Natural killer cell (primary cell): ENCODE measurements around the gene BACH2. TPM values are rescaled to one million over a fixed set of nuclear protein-coding genes. Genes with fewer than 3 reads are reported as not detected.

Experiments
- ATAC-seq, 3 donors: fragments of 150-1000 bp in 2 of 3; fragments of 200-7000 bp in 1 of 3; cut with Tn5 transposase; 1 replicate in 1 of 3; 2 replicates in 2 of 3; pipeline ENCODE4 v1.10.0; 2021; ENCODE audit warnings: mild to moderate bottlenecking in 2 of 3, moderate library complexity in 2 of 3
- DNase-seq, 2 donors: peaks; one replicate each; pipeline versions ENCODE4 v3.0.0 to v3.0.0-alpha.2; 2013 to 2021; ENCODE audit warnings: mixed read lengths in 1 of 2
- H3K27ac ChIP-seq: one replicate; pipeline ENCODE4 v1.5.1; 2013; ENCODE audit warnings: mild to moderate bottlenecking, low read length
- H3K27me3 ChIP-seq: one replicate; pipeline ENCODE4 v1.6.1; 2013; ENCODE audit warnings: low read length; ENCODE audit not compliant: control insufficient read depth, insufficient read depth
- H3K36me3 ChIP-seq: one replicate; pipeline ENCODE4 v1.6.1; 2013; ENCODE audit warnings: low read length; ENCODE audit not compliant: control insufficient read depth, insufficient read depth
- H3K4me1 ChIP-seq: one replicate; pipeline ENCODE4 v1.6.1; 2013; ENCODE audit warnings: low read length; ENCODE audit not compliant: control insufficient read depth, insufficient read depth
- H3K4me3 ChIP-seq: one replicate; pipeline ENCODE4 v1.5.1; 2013; ENCODE audit warnings: low read length
- H3K9me3 ChIP-seq: one replicate; pipeline ENCODE4 v1.6.1; 2013; ENCODE audit warnings: low read length; ENCODE audit not compliant: control insufficient read depth, insufficient read depth
- H3K27ac Mint-ChIP-seq, 2 donors: one replicate each; pipeline ENCODE4 v1.8.0; 2022; ENCODE audit warnings: mild to moderate bottlenecking in 2 of 2, mixed read lengths in 2 of 2, moderate library complexity in 1 of 2
- H3K27me3 Mint-ChIP-seq, 2 donors: one replicate each; pipeline ENCODE4 v1.8.0; 2022; ENCODE audit warnings: low read depth in 2 of 2, mixed read lengths in 2 of 2
- H3K36me3 Mint-ChIP-seq: one replicate; pipeline ENCODE4 v1.8.0; 2022; ENCODE audit warnings: mixed read lengths
- H3K4me1 Mint-ChIP-seq, 2 donors: one replicate each; pipeline ENCODE4 v1.8.0; 2022; ENCODE audit warnings: mixed read lengths in 2 of 2
- H3K4me3 Mint-ChIP-seq: one replicate; pipeline ENCODE4 v1.8.0; 2022; ENCODE audit warnings: mild to moderate bottlenecking, moderate library complexity, mixed read lengths
- H3K9me3 Mint-ChIP-seq, 2 donors: one replicate each; pipeline ENCODE4 v1.8.0; 2022; ENCODE audit warnings: mixed read lengths in 2 of 2
- WGBS: methylation state at CpG from one replicate; pipeline ENCODE4 v1.1.7; 2013; ENCODE audit warnings: missing lambda C conversion rate; ENCODE audit not compliant: insufficient coverage; 5-methylcytosine and 5-hydroxymethylcytosine counted together
- intact Hi-C: fragments of 100-400 bp; cut with micrococcal nuclease; formaldehyde crosslinking; loops from one replicate; pipeline ENCODE4 v1.14.2; 2022
- total RNA-seq, 4 donors: library from RNA; stranded (reverse); fragments of 120-200 nt in 1 of 4; gene quantifications; one replicate each; pipeline versions ENCODE4 v1.2.3 to v1.2.4, GENCODE V29; 2013 to 2022
- TF ChIP-seq, protein P1 (sequence below): fragments of 200-600 bp; IDR thresholded peaks from one replicate; pipeline ENCODE4 v1.8.0; 2022; ENCODE audit warnings: antibody characterized with exemption

Gene BACH2
- total RNA-seq, 3 donors from 2014 or later (not counting 1 experiment from before 2014, with no cell fraction given), result 32.1 to 37.8 (median 32.7) TPM

DNA sequence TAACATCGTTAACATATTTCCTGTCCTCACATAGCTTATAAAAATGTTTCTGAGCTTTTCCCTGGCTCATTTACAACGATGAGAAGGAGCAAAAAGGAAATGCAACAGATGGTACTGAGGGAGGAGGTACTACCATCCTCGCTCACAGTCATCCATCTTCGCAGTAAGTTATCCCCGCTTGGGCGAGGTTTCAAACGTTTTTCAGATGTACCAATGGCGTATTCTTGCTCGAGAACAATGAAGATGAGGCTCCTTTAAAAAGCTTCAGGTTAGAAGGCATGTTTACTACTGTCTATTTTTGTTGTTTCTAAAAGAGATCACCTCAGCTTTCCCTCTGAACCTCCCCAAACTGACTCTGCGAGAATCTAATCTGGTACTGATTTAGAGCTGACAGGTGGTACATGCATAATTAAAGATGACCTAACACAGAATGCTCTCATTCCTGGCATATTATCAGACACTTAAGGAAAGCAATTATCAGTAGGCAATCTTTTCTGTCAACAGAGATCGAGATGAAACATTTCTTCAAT is 223.6 kb downstream of the BACH2 start:
- H3K27me3 ChIP-seq, result no peaks in the 10 kb centered on the region
- WGBS, result 69% methylated on average over 11 of the region's 11 CpGs
- intact Hi-C loops, result no loop called here
- Mint-ChIP-seq H3K27ac (no peak overlapping the region), H3K4me1 (peaks cover 37 to 47% of the 10 kb centered on the region in 2 donors), H3K27me3 (no peaks in the 10 kb centered on the region), H3K9me3 (no peaks in the 10 kb centered on the region), H3K36me3 (no peaks in the 10 kb centered on the region), H3K4me3 (no peak overlapping the region)
- TF ChIP-seq, protein P1, sequence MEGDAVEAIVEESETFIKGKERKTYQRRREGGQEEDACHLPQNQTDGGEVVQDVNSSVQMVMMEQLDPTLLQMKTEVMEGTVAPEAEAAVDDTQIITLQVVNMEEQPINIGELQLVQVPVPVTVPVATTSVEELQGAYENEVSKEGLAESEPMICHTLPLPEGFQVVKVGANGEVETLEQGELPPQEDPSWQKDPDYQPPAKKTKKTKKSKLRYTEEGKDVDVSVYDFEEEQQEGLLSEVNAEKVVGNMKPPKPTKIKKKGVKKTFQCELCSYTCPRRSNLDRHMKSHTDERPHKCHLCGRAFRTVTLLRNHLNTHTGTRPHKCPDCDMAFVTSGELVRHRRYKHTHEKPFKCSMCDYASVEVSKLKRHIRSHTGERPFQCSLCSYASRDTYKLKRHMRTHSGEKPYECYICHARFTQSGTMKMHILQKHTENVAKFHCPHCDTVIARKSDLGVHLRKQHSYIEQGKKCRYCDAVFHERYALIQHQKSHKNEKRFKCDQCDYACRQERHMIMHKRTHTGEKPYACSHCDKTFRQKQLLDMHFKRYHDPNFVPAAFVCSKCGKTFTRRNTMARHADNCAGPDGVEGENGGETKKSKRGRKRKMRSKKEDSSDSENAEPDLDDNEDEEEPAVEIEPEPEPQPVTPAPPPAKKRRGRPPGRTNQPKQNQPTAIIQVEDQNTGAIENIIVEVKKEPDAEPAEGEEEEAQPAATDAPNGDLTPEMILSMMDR, result no peak
- peaks cover 13% of the 10 kb centered on the region for H3K4me1 ChIP-seq
- H3K4me3 ChIP-seq, result no peak overlapping the region
- DNase-seq (peak in 1 of 2 donors; percentile 32), ATAC-seq (no peak)
- H3K9me3 ChIP-seq, result no peaks in the 10 kb centered on the region
- H3K27ac ChIP-seq, result no peak overlapping the region
- H3K36me3 ChIP-seq, result peaks cover 17% of the 10 kb centered on the region

- TF ChIP-seq, protein P1, result no peak
- intact Hi-C loops, result no loop called here
- Histone ChIP-seq H3K9me3 (no peaks in the 10 kb centered on the region), H3K4me3 (no peak overlapping the region), H3K27ac (no peak overlapping the region), H3K4me1 (peaks cover 13% of the 10 kb centered on the region), H3K36me3 (peaks cover 17% of the 10 kb centered on the region), H3K27me3 (no peaks in the 10 kb centered on the region)
- no peak overlapping the region for H3K27ac Mint-ChIP-seq
- H3K4me1 Mint-ChIP-seq, result peaks cover 34 to 45% of the 10 kb centered on the region in 2 donors
- no peaks in the 10 kb centered on the region for H3K36me3 Mint-ChIP-seq
- H3K27me3 Mint-ChIP-seq, result no peaks in the 10 kb centered on the region
- DNase-seq, result no peak
- H3K4me3 Mint-ChIP-seq, result no peak overlapping the region
- WGBS, result 81% methylated on average over 3 of the region's 3 CpGs
- H3K9me3 Mint-ChIP-seq, result no peaks in the 10 kb centered on the region
- no peak for ATAC-seq
These were observed 224.1 kb downstream of the BACH2 start for GRCh38 chr6:90072501-90072900.

DNA sequence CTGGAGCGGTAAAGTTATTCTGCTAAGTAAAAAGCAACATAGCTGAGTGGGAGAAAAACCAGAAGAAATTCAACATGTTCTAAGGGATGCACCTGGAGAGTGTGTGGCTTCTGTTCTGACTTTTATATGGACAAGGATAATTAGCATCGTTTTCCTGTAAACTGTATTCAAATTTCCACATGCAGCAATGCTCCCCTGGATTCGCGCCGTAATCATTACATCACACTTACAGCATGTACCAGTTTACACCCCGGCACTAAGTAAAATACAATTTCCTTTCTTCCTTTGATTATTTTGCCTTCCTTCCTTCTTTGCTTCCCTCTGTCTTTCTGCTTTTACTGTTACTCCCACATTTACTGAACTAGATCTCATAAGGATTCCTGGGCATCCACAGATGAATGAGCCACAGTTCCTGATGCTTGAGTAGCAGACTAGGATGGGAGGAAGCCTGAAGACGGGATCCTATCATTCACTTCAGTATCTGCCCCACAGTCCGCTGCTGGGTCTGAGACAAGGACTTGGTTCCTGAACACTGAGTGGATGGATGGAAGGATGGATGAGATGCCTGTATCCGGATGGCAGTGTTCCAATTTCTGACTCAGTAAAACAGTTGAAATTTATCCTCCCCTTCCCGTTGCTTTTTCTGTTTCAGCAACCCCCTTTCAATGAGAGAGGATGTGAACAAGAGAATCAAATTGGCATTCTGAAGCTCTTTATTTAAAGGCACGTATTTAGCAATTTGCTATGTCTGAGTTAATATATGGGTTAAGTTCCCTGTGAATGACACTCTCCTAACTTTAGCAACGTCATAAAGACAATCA is 227.7 kb downstream of the BACH2 start:
- no peaks in the 10 kb centered on the region for H3K36me3 Mint-ChIP-seq
- no peak overlapping the region for H3K4me3 ChIP-seq
- H3K4me3 Mint-ChIP-seq, result no peak overlapping the region
- no peaks in the 10 kb centered on the region for H3K27me3 Mint-ChIP-seq
- H3K4me1 ChIP-seq, result peaks cover 17% of the 10 kb centered on the region
- intact Hi-C loops, result no loop called here
- WGBS, result 92% methylated on average over 9 of the region's 12 CpGs
- H3K9me3 ChIP-seq, result no peaks in the 10 kb centered on the region
- DNase-seq, result no peak
- H3K36me3 ChIP-seq, result peaks cover 17% of the 10 kb centered on the region
- no peaks in the 10 kb centered on the region for H3K27me3 ChIP-seq
- H3K27ac Mint-ChIP-seq, result no peak overlapping the region
- H3K4me1 Mint-ChIP-seq, result peaks cover 34 to 43% of the 10 kb centered on the region in 2 donors
- TF ChIP-seq, protein P1, result no peak
- no peaks in the 10 kb centered on the region for H3K9me3 Mint-ChIP-seq
- no peak overlapping the region for H3K27ac ChIP-seq
- ATAC-seq, result no peak
